Pancreas (tissue), 10 donors: Measurements from ENCODE around the gene GALR1. TPM values are rescaled to one million over a fixed set of nuclear protein-coding genes. Genes with fewer than 3 reads are reported as not detected.
A peak's percentile ranks its signal among the peaks of the same experiment; 100 is the strongest.

Experiments
- ATAC-seq, 4 donors: fragments of 200-7000 bp; cut with Tn5 transposase; one replicate each; pipeline versions ENCODE4 v1.8.0 to v1.9.1; 2020; ENCODE audit warnings: mild to moderate bottlenecking in 4 of 4, moderate library complexity in 4 of 4
- DNase-seq, 6 donors: peaks; one replicate each; pipeline ENCODE4 v3.0.0-alpha.2; 2020
- FAIRE-seq: peaks from 2 replicates; lab custom pipeline; 2012; peaks lifted over from hg19 to GRCh38; lab: Jason Lieb, UNC
- H3K27ac ChIP-seq, 4 donors: fragments of 200-600 bp; sonication (generic); 1 replicate in 3 of 4; 2 replicates in 1 of 4; pipeline versions ENCODE4 v1.5.0 to v1.8.0; 2020
- H3K27me3 ChIP-seq, 4 donors: fragments of 200-600 bp; one replicate each; pipeline ENCODE4 v1.8.0; 2021
- H3K36me3 ChIP-seq, 3 donors: fragments of 200-600 bp; sonication (generic) in 1 of 3; one replicate each; pipeline versions ENCODE4 v1.5.0 to v1.8.0; 2020 to 2021
- H3K4me1 ChIP-seq, 3 donors: fragments of 200-600 bp; one replicate each; pipeline ENCODE4 v1.8.0; 2021
- H3K4me3 ChIP-seq, 4 donors: fragments of 200-600 bp; sonication (generic) in 2 of 4; one replicate each; pipeline versions ENCODE4 v1.5.0 to v1.8.0; 2020 to 2021
- H3K9me3 ChIP-seq, 4 donors: fragments of 200-600 bp; one replicate each; pipeline ENCODE4 v1.8.0; 2021
- CTCF ChIP-seq, 4 donors: fragments of 200-600 bp; sonication (generic) in 3 of 4; IDR thresholded peaks; one replicate each; pipeline versions ENCODE4 v1.5.0 to v1.8.0; 2021; ENCODE audit warnings: antibody characterized with exemption in 4 of 4
- WGBS, 2 donors: extraction: QIAGEN DNeasy Blood & Tissue Kit; methylation state at CpG; one replicate each; pipeline ENCODE4 v1.1.7; 2013; 5-methylcytosine and 5-hydroxymethylcytosine counted together
- intact Hi-C, 3 donors: fragments of 100-400 bp; cut with DNase I; formaldehyde crosslinking; loops; one replicate each; pipeline versions ENCODE4 v1.11.1 to v1.14.2; 2022
- polyA plus RNA-seq, 2 donors: library from polyadenylated mRNA; stranded (reverse); fragments of 200-250 nt; gene quantifications; one replicate each; pipeline ENCODE4 v1.2.3, GENCODE V29; 2013
- total RNA-seq, 6 donors: library from RNA; stranded (reverse); fragmentation: NEBNext Ultra II Directional in 4 of 6; extraction: Animal tissue kit (Norgen Biotek cat#: 25700) in 4 of 6; gene quantifications; one replicate each; pipeline versions ENCODE4 v1.2.1 to v1.2.4, GENCODE V29; 2021 to 2023
- donor health status: healthy with polysubstance abuse.
- donor health status: DM: no; HTN: no; CAD: no; lungs with moderate emphysema.
- donor health status: DM: no; HTN: no; CAD: no.
- donor health status: control.
- donor health status: control.
- donor health status: Bipolar disorder and iron deficiency.
- donor health status: DM: yes; HTN: yes; CAD: no.
- donor health status: DM: no; HTN: no; CAD: no.
- donor health status: DM: no; HTN: no; CAD: no.
- donor health status: DM: yes; HTN: yes; CAD: no.

The GALR1 gene
- total and polyA plus RNA-seq, 8 donors, result under 0.01 to 0.16 (median 0.04) TPM; not detected in 2

GRCh38 chr18:77203851-77204250 is 45.8 kb upstream of the GALR1 start:
- DNase-seq (no peak), FAIRE-seq (no peak), ATAC-seq (no peak)
- H3K27me3 ChIP-seq, result no peaks in the 10 kb centered on the region
- no peaks in the 10 kb centered on the region for H3K36me3 ChIP-seq
- H3K9me3 ChIP-seq, result no peaks in the 10 kb centered on the region
- no peak overlapping the region for H3K27ac ChIP-seq
- no peak overlapping the region for H3K4me3 ChIP-seq
- H3K4me1 ChIP-seq, result peaks cover 0 to 2% (median 0%) of the 10 kb centered on the region in 3 donors
- WGBS, 2 donors, result 80 to 86% methylated on average over 4 of the region's 4 CpGs
- TF ChIP-seq CTCF (IDR thresholded peaks at IDR 0.05), result no peak
- intact Hi-C loops, result no loop called here

- H3K4me1 ChIP-seq, result peaks cover 0 to 2% (median 0%) of the 10 kb centered on the region in 3 donors
- FAIRE-seq (no peak), DNase-seq (no peak), ATAC-seq (peak in 1 of 4 donors; percentile 24)
- no peaks in the 10 kb centered on the region for H3K36me3 ChIP-seq
- intact Hi-C loops, result no loop called here
- no peaks in the 10 kb centered on the region for H3K27me3 ChIP-seq
- no peak overlapping the region for H3K4me3 ChIP-seq
- no peak overlapping the region for H3K27ac ChIP-seq
- TF ChIP-seq CTCF (IDR thresholded peaks at IDR 0.05), result no peak
- H3K9me3 ChIP-seq, result no peaks in the 10 kb centered on the region
- 43 to 46% methylated on average over 6 of the region's 6 CpGs for WGBS, 2 donors
These were observed 43.9 kb upstream of the GALR1 start for GRCh38 chr18:77205769-77206168.

GRCh38 chr18:77206676-77207374 is 42.8 kb upstream of the GALR1 start:
- intact Hi-C loops, result no loop called here
- Histone ChIP-seq H3K27ac (no peak overlapping the region), H3K27me3 (no peaks in the 10 kb centered on the region), H3K36me3 (no peaks in the 10 kb centered on the region), H3K9me3 (no peaks in the 10 kb centered on the region), H3K4me3 (no peak overlapping the region), H3K4me1 (peaks cover 0 to 6% (median 0%) of the 10 kb centered on the region in 3 donors)
- DNase-seq (no peak), FAIRE-seq (no peak), ATAC-seq (peak in 3 of 4 donors; percentile 24 to 36 (median 31))
- WGBS, 2 donors, result 69 to 75% methylated on average over 10 of the region's 10 CpGs
- TF ChIP-seq CTCF (IDR thresholded peaks at IDR 0.05), result no peak

- FAIRE-seq (no peak), DNase-seq (peak in 5 of 6 donors; percentile 24 to 88 (median 78)), ATAC-seq (peak; percentile 72 to 84 (median 80))
- H3K4me1 ChIP-seq, result peaks cover 0 to 6% (median 0%) of the 10 kb centered on the region in 3 donors
- no peak overlapping the region for H3K4me3 ChIP-seq
- no peaks in the 10 kb centered on the region for H3K36me3 ChIP-seq
- no peaks in the 10 kb centered on the region for H3K27me3 ChIP-seq
- TF ChIP-seq CTCF (IDR thresholded peaks at IDR 0.05), result peak; percentile 43 to 59 (median 50)
- intact Hi-C loops, result no loop called here
- H3K27ac ChIP-seq, result peak overlapping the region in 1 of 4 donors; percentile 23
- no peaks in the 10 kb centered on the region for H3K9me3 ChIP-seq
- WGBS, 2 donors, result 11% methylated on average over 10 of the region's 10 CpGs
These were observed 42.1 kb upstream of the GALR1 start for GRCh38 chr18:77207540-77207939.

GRCh38 chr18:77208964-77209363 is 40.7 kb upstream of the GALR1 start:
- Histone ChIP-seq H3K4me3 (no peak overlapping the region), H3K36me3 (no peaks in the 10 kb centered on the region), H3K27me3 (no peaks in the 10 kb centered on the region), H3K27ac (peak overlapping the region in 1 of 4 donors; percentile 35), H3K9me3 (no peaks in the 10 kb centered on the region), H3K4me1 (peaks cover 0 to 6% (median 0%) of the 10 kb centered on the region in 3 donors)
- FAIRE-seq, result peak; percentile 20
- intact Hi-C loops, result no loop called here
- DNase-seq, result peak in 1 of 6 donors; percentile 36
- no peak for TF ChIP-seq CTCF (IDR thresholded peaks at IDR 0.05)
- WGBS, 2 donors, result 73 to 75% methylated on average over 4 of the region's 4 CpGs
- ATAC-seq, result peak in 2 of 4 donors; percentile 47 to 52
